SU-DHL-6 (cell line): ENCODE measurements around the gene AGAP5.

Source experiments
- H2AFZ ChIP-seq: fragments of 200-600 bp; sonication (generic); 2 replicates; pipeline ENCODE4 v1.6.1; 2014; ENCODE audit warnings: low read depth, mild to moderate bottlenecking, moderate library complexity, mixed read lengths, antibody characterized with exemption, low read length; ENCODE audit not compliant: severe bottlenecking
- H3F3A ChIP-seq: fragments of 200-600 bp; shearing (Covaris generic); 2 replicates; pipeline ENCODE4 v1.6.0; 2016; ENCODE audit warnings: antibody characterized with exemption, mild to moderate bottlenecking; ENCODE audit not compliant: insufficient read depth
- H3K27ac ChIP-seq: fragments of 200-600 bp; sonication (generic); 2 replicates; pipeline ENCODE4 v1.5.1; 2016; ENCODE audit warnings: low read depth, mild to moderate bottlenecking, low read length, moderate library complexity, mixed read lengths
- H3K27me3 ChIP-seq: fragments of 200-600 bp; sonication (generic), shearing (Covaris generic); 2 replicates; pipeline ENCODE4 v1.6.0; 2014; ENCODE audit warnings: mild to moderate bottlenecking, low read length
- H3K36me3 ChIP-seq: fragments of 200-600 bp; sonication (generic); 2 replicates; pipeline ENCODE4 v1.6.1; 2014; ENCODE audit warnings: mild to moderate bottlenecking, low read length, mixed read lengths
- H3K4me2 ChIP-seq: fragments of 300-600, 200-600 bp; shearing (Covaris generic), sonication (generic); 2 replicates; pipeline ENCODE4 v1.6.0; 2014; ENCODE audit warnings: low read length, low read depth, mild to moderate bottlenecking; ENCODE audit not compliant: poor library complexity, severe bottlenecking
- H3K4me3 ChIP-seq: fragments of 200-600 bp; sonication (generic); 2 replicates; pipeline ENCODE4 v1.5.1; 2014; ENCODE audit warnings: antibody characterized with exemption, low read length, mild to moderate bottlenecking, mixed read lengths; ENCODE audit not compliant: insufficient read depth, poor library complexity, severe bottlenecking
- H3K79me2 ChIP-seq: fragments of 200-600 bp; sonication (generic); 2 replicates; pipeline ENCODE4 v1.6.1; 2014; ENCODE audit warnings: mild to moderate bottlenecking, low read length, moderate library complexity; ENCODE audit not compliant: insufficient read depth
- H3K9ac ChIP-seq: fragments of 200-600 bp; sonication (generic); 2 replicates; pipeline ENCODE4 v1.7.0; 2014; ENCODE audit warnings: mild to moderate bottlenecking, low read length
- H3K9me2 ChIP-seq: fragments of 200-600 bp; sonication (generic); replicated peaks from 2 replicates; pipeline ENCODE4 v1.6.1; 2014; ENCODE audit warnings: low read length; ENCODE audit not compliant: insufficient read depth
- H3K9me3 ChIP-seq: fragments of 200-600 bp; sonication (generic); 2 replicates; pipeline ENCODE4 v1.6.1; 2014; ENCODE audit warnings: low read length, mixed read lengths; ENCODE audit not compliant: insufficient read depth
- H4K20me1 ChIP-seq: fragments of 200-600 bp; sonication (generic); 2 replicates; pipeline ENCODE4 v1.6.1; 2014; ENCODE audit warnings: low read depth, mild to moderate bottlenecking, antibody characterized with exemption, low read length, moderate library complexity, mixed read lengths
- EZH2phosphoT487 ChIP-seq: fragments of 200-600 bp; sonication (generic), shearing (Covaris generic); conservative IDR thresholded peaks from 2 replicates; pipeline ENCODE4 v1.6.1; 2018; ENCODE audit warnings: mild to moderate bottlenecking, antibody characterized with exemption, low read length, moderate library complexity, mixed read lengths
- TF ChIP-seq, protein P1 (sequence below): fragments of 200-600 bp; sonication (generic); IDR thresholded peaks from one replicate; pipeline ENCODE4 v1.5.1; 2017; ENCODE audit warnings: antibody characterized with exemption, mild to moderate bottlenecking, low read length, moderate library complexity; ENCODE audit not compliant: insufficient read depth, poor library complexity, severe bottlenecking

The AGAP5 gene

DNA sequence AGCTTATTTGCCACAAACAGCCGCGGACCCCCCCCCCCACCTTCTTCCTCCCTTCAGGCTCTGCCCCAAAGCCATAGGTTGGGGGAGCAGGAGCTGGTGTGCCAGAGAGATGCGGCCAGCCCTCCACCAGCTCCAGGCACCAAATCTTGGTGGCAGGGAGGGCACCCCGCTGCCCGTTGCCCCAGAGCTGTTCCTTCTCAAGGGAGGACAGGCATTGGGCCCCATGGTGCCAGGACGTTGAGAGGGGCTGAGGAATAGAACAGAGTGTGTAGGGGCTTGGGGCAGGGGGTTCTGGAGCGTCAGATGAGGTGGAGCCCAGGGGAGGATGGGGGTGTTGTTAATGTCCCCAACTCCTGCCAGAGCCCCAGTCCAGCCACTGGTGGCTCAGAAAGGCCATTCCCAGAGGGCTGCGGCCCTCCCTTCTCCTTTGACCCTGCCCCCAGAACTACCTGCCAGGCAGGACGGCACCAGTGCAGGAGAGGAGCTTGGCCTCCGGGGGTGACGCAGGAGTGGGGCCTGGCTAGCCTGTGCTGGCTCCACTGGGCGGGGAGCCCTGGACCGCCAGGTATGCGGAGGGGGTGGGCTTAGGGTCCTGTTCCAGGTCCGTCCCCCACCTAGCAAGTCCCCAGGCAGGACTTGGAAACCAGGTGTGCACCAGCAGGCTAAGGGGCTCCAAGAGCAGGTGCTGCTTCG is 36.3 kb upstream of the AGAP5 start:
- no peak overlapping the region for H3K4me3 ChIP-seq
- peaks cover 4% of the 10 kb centered on the region; the same call in 1 of the 2 replicates for H3F3A ChIP-seq
- H3K4me2 ChIP-seq = no peak overlapping the region
- H4K20me1 ChIP-seq = no peaks in the 10 kb centered on the region
- no peak overlapping the region for H2AFZ ChIP-seq
- TF ChIP-seq EZH2phosphoT487 = no peak
- TF ChIP-seq, protein P1, sequence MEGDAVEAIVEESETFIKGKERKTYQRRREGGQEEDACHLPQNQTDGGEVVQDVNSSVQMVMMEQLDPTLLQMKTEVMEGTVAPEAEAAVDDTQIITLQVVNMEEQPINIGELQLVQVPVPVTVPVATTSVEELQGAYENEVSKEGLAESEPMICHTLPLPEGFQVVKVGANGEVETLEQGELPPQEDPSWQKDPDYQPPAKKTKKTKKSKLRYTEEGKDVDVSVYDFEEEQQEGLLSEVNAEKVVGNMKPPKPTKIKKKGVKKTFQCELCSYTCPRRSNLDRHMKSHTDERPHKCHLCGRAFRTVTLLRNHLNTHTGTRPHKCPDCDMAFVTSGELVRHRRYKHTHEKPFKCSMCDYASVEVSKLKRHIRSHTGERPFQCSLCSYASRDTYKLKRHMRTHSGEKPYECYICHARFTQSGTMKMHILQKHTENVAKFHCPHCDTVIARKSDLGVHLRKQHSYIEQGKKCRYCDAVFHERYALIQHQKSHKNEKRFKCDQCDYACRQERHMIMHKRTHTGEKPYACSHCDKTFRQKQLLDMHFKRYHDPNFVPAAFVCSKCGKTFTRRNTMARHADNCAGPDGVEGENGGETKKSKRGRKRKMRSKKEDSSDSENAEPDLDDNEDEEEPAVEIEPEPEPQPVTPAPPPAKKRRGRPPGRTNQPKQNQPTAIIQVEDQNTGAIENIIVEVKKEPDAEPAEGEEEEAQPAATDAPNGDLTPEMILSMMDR = no peak
- no peaks in the 10 kb centered on the region for H3K27me3 ChIP-seq
- peaks cover 24% of the 10 kb centered on the region for H3K79me2 ChIP-seq
- no peaks in the 10 kb centered on the region for H3K9me3 ChIP-seq
- no peak overlapping the region for H3K9ac ChIP-seq
- no peak overlapping the region for H3K27ac ChIP-seq
- no peaks in the 10 kb centered on the region for H3K9me2 ChIP-seq
- no peaks in the 10 kb centered on the region for H3K36me3 ChIP-seq

DNA sequence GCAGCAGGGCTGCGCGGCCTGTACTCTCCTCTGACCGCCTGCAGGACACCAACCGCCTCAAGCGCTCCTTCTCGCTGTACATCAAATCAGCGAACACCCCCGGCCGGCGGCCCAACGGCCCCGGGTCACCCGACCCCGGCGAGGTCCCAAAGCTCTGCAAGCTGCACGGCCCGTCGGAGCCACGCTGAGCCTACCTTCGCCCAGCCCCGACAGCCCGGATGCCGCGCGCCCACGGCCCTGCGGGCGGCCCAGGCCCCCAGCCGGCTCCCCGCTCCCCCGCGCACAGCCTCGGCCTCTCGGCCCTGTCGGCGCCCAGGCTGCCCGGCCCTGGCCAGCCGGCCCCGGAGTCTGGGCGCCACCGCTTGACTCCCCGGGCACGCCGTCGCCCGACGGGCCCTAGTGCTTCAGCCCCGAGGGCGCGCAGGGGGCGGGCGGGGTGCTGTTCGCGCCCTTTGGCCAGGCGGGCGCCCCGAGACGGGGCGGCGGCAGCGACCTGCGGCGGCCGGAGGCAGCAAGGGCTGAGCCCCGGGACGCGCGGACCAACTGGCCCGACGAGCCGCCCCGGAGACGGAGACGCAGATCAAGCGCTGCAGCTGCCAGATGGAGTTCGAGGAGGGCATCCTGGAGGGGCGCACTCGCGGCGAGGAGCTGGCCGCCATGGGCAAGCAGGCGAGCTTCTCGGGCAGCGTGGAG is 35.2 kb upstream of the AGAP5 start:
- Histone ChIP-seq H3K27me3 (no peaks in the 10 kb centered on the region), H3K79me2 (peaks cover 24% of the 10 kb centered on the region), H2AFZ (no peak overlapping the region), H3K4me2 (no peak overlapping the region), H3K9me2 (no peaks in the 10 kb centered on the region), H3K9ac (no peak overlapping the region), H3K27ac (no peak overlapping the region), H3K36me3 (no peaks in the 10 kb centered on the region), H3K4me3 (no peak overlapping the region), H3F3A (peaks cover 4% of the 10 kb centered on the region; the same call in 1 of the 2 replicates), H3K9me3 (no peaks in the 10 kb centered on the region), H4K20me1 (no peaks in the 10 kb centered on the region)
- TF ChIP-seq, protein P1 = no peak
- no peak for TF ChIP-seq EZH2phosphoT487

DNA sequence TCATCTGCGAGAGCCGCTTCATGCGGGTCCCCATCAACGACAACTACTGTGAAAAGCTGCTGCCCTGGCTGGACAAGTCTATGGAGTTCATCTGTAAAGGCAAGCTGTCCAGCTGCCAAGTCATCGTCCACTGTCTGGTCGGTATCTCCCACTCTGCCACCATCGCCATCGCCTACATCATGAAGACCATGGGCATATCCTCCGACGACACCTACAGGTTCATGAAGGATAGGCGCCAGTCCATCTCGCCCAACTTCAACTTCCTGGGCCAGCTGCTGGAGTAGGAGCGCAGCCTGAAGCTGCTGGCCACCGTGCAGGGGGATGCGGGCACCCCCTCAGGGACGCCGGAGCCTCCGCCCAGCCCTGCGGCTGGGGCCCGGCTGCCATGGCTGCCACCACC is 34.5 kb upstream of the AGAP5 start:
- Histone ChIP-seq H3K79me2 (peaks cover 24% of the 10 kb centered on the region), H3K27ac (no peak overlapping the region), H4K20me1 (no peaks in the 10 kb centered on the region), H3K4me3 (no peak overlapping the region), H3K4me2 (no peak overlapping the region), H3K9me3 (no peaks in the 10 kb centered on the region), H3F3A (peaks cover 4% of the 10 kb centered on the region; the same call in 1 of the 2 replicates), H3K9ac (no peak overlapping the region), H3K27me3 (no peaks in the 10 kb centered on the region), H3K9me2 (no peaks in the 10 kb centered on the region), H2AFZ (no peak overlapping the region), H3K36me3 (no peaks in the 10 kb centered on the region)
- TF ChIP-seq EZH2phosphoT487 = no peak
